ENCODE results near the gene ZBTB11. TPM values are rescaled to one million over a fixed set of nuclear protein-coding genes. Genes with fewer than 3 reads are reported as not detected.

ZBTB11 gene
- total RNA-seq, 1 experiment from 2014 or later = 20.4 TPM

DNA sequence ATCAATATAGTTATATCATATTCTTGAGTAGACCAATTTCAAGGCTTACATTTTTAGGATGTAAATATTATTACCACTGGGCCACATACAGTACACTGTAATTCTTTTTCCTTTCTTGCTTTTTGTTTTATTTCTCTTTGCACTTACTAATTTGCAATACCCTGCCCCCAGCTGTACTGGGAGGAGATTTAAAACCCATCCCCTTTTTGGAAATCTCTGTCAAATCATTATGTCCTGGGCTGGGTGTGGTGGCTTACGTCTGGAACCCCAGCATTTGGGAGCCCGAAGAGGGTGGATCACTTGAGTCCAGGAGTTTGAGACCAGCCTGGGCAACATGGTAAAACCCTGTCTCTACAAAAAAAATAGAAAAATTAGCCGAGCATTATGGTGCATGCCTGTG, 16.2 kb downstream of the ZBTB11 start (continued):
- TF ChIP-seq, protein P1, sequence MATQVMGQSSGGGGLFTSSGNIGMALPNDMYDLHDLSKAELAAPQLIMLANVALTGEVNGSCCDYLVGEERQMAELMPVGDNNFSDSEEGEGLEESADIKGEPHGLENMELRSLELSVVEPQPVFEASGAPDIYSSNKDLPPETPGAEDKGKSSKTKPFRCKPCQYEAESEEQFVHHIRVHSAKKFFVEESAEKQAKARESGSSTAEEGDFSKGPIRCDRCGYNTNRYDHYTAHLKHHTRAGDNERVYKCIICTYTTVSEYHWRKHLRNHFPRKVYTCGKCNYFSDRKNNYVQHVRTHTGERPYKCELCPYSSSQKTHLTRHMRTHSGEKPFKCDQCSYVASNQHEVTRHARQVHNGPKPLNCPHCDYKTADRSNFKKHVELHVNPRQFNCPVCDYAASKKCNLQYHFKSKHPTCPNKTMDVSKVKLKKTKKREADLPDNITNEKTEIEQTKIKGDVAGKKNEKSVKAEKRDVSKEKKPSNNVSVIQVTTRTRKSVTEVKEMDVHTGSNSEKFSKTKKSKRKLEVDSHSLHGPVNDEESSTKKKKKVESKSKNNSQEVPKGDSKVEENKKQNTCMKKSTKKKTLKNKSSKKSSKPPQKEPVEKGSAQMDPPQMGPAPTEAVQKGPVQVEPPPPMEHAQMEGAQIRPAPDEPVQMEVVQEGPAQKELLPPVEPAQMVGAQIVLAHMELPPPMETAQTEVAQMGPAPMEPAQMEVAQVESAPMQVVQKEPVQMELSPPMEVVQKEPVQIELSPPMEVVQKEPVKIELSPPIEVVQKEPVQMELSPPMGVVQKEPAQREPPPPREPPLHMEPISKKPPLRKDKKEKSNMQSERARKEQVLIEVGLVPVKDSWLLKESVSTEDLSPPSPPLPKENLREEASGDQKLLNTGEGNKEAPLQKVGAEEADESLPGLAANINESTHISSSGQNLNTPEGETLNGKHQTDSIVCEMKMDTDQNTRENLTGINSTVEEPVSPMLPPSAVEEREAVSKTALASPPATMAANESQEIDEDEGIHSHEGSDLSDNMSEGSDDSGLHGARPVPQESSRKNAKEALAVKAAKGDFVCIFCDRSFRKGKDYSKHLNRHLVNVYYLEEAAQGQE (IDR thresholded peaks at IDR 0.05; ENCODE audit: low read depth) = no peak
- TF ChIP-seq CBX3 (IDR thresholded peaks at IDR 0.05; ENCODE audit: low read depth) = no peak
- TF ChIP-seq JUND (IDR thresholded peaks at IDR 0.05) = no peak

DNA sequence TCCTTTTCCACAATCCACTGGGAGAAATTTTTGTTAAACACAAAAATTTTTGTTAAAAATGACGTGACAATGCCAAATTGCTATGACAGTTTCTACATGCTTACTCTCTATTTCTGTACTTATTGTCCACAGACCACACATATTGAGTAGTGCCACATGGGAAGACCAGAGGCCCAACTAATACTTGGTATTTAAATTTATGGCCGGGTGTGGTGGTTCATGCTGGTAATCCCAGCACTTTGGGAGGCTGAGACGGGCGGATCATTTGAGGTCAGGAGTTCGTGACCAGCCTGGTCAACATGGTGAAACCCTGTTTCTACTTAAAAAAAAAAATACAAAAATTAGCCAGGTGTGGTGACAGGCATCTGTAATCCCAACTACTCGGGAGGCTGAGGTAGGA, 20.3 kb downstream of the ZBTB11 start:
- RAD21 ChIA-PET (ENCODE audit: low non-redundant PET in 1 of 2, low total read pairs in 2 of 2, uncharacterized antibody in 2 of 2, unreplicated experiment in 2 of 2) = no interaction called here
- POLR2A ChIA-PET = no interaction called here
- Histone ChIP-seq H3K9me3 (ENCODE audit: control insufficient read depth in 1 of 2, insufficient read depth in 1 of 2, low read depth in 1 of 2, low read length in 2 of 2) (no peaks in the 10 kb centered on the region), H3K36me3 (ENCODE audit: control insufficient read depth in 1 of 2, insufficient read depth in 2 of 2, low read length in 2 of 2) (peaks cover 37 to 56% of the 10 kb centered on the region in 2 experiments), H3K9ac (ENCODE audit: low read length) (no peak overlapping the region), H3K4me3 (replicated peaks in 1 of 2; ENCODE audit: low read depth in 1 of 2, low read length in 2 of 2) (no peak overlapping the region), H3K9me2 (ENCODE audit: insufficient read depth) (no peaks in the 10 kb centered on the region), H3K4me1 (ENCODE audit: control insufficient read depth in 1 of 2, insufficient read depth in 2 of 2, low read length in 2 of 2) (no peaks in the 10 kb centered on the region), H3K79me2 (ENCODE audit: insufficient read depth, low read length) (no peaks in the 10 kb centered on the region; the same call in 1 of the 2 replicates), H4K20me1 (ENCODE audit: insufficient read depth) (no peaks in the 10 kb centered on the region), H3K4me2 (ENCODE audit: low read length) (no peak overlapping the region), H3K27ac (ENCODE audit: low read depth, low read length) (no peak overlapping the region), H3K27me3 (ENCODE audit: insufficient read depth, low read length) (no peaks in the 10 kb centered on the region), H2AFZ (ENCODE audit: low read depth, low read length, poor library complexity, severe bottlenecking) (no peak overlapping the region)
- DNase-seq (ENCODE audit: low read depth, low spot score) = no peak
- no peak for TF ChIP-seq ELF1 (IDR thresholded peaks at IDR 0.05; ENCODE audit: borderline replicate concordance, low read depth)
- no peak for TF ChIP-seq CBX3 (IDR thresholded peaks at IDR 0.05; ENCODE audit: low read depth)
- no peak for TF ChIP-seq JUND (IDR thresholded peaks at IDR 0.05)
- TF ChIP-seq, protein P2, sequence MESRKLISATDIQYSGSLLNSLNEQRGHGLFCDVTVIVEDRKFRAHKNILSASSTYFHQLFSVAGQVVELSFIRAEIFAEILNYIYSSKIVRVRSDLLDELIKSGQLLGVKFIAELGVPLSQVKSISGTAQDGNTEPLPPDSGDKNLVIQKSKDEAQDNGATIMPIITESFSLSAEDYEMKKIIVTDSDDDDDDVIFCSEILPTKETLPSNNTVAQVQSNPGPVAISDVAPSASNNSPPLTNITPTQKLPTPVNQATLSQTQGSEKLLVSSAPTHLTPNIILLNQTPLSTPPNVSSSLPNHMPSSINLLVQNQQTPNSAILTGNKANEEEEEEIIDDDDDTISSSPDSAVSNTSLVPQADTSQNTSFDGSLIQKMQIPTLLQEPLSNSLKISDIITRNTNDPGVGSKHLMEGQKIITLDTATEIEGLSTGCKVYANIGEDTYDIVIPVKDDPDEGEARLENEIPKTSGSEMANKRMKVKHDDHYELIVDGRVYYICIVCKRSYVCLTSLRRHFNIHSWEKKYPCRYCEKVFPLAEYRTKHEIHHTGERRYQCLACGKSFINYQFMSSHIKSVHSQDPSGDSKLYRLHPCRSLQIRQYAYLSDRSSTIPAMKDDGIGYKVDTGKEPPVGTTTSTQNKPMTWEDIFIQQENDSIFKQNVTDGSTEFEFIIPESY (IDR thresholded peaks at IDR 0.05; ENCODE audit: extremely low read depth, insufficient replicate concordance, low read length) = no peak
- TF ChIP-seq FOSL1 (IDR thresholded peaks at IDR 0.05; ENCODE audit: low read depth) = no peak
- intact Hi-C loops (cut with micrococcal nuclease) = no loop called here
- no TSS peak for BruUV-seq (replicated peaks)
- no peak for ATAC-seq
- CTCF ChIA-PET = no interaction called here
